GOT3 (cell line): ENCODE measurements around the gene DCUN1D5.

ENCODE experiments used
- DNase-seq: peaks from one replicate; lab custom pipeline; 2025; ENCODE audit warnings: mixed read lengths; lab: John Stamatoyannopoulos, UW

Gene DCUN1D5

GRCh38 chr11:103091801-103092524 is at the start of gene DCUN1D5:
Gene DCUN1D5, minus strand, starts transcription at chr11:103092160. Its CDS starts 288 bp downstream, at chr11:103091872.
- peak; percentile 51 for DNase-seq

- no peak for DNase-seq
Measured at GRCh38 chr11:103125462-103125861, 33.5 kb upstream of the DCUN1D5 start.

GRCh38 chr11:103114836-103115235 is 22.9 kb upstream of the DCUN1D5 start:
- DNase-seq = no peak

- DNase-seq = no peak
Measured at GRCh38 chr11:103112364-103112763, 20.4 kb upstream of the DCUN1D5 start.

GRCh38 chr11:103111400-103111799 is 19.4 kb upstream of the DCUN1D5 start:
- DNase-seq = no peak

DNA sequence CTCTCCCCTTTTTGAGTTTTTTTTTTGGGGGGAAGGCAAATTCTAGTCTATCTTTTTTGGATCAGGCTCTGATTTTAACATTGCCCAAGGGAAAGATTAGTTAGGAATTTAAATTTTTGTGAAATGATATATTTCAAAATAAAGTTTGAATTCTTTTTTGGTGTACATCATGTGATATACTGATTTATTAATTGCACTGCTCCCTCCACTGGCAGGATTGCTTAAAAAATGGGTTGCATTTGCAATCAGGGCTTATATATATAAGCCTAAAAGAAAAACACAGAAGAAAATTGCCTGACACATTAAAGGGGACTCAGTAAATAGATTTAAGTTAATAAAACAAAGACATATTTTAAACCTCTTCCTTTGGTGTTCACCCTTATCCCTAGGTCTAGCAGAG is 18.4 kb upstream of the DCUN1D5 start:
- DNase-seq = no peak

- no peak for DNase-seq
Measured at GRCh38 chr11:103109818-103110388, 17.9 kb upstream of the DCUN1D5 start.

- peak; percentile 60 for DNase-seq
Measured at GRCh38 chr11:103108933-103109817, 17.2 kb upstream of the DCUN1D5 start, which contains the start of gene DYNC2H1. Gene DYNC2H1, plus strand, starts transcription at chr11:103109426. Its CDS starts 149 bp downstream, at chr11:103109575.

GRCh38 chr11:103097279-103097678 is 5.3 kb upstream of the DCUN1D5 start:
- DNase-seq = no peak

GRCh38 chr11:103091064-103091800 is 728 bp downstream of the DCUN1D5 start:
- DNase-seq = no peak

DNA sequence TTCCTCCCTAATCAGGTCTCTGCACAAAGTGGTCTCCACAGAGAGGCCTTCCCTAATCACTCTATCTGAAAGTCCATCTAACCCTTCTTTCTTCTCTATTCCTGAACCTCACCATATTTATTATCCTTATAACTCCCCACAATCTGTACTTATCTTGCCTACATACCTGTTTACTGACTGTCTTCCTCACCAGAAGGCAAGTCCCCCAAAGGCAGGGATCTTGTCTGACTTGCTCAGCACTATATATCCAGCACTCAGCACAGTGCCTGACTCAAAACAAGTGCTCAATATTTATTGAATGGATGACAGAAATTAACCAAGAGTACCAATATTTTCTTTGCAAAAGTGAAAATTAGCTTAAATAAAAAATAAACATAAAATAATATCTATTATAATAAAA is 5.5 kb downstream of the DCUN1D5 start:
- no peak for DNase-seq

DNA sequence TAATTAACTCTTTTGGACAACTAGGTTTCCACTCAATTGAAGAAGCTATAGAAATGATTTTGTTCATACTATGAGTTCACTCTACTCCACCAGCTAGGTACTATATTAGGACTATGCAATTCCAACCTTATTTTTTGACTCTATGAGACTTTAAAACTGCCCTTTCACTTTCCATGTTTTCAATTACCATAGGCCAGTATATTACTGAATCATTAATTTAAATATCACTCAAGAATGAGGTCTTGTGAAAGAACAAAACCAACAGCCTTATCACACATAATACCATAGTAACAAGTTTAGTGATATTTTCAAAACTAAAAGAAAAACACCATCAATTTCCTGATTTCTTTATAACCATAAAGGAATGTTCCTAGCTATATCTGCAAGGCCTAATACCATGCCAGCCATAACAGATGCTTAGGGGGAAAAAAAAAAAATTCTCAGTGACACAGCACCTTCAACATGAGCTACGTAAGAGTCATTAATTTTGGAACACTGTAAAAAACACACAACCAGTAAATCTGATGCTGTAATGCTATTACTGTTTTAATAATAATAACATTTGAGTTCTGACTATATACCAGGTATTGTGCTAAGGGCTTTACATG is 6.1 kb downstream of the DCUN1D5 start:
- DNase-seq = no peak

- DNase-seq = no peak
Measured at GRCh38 chr11:103079833-103080232, 12.1 kb downstream of the DCUN1D5 start.

DNA sequence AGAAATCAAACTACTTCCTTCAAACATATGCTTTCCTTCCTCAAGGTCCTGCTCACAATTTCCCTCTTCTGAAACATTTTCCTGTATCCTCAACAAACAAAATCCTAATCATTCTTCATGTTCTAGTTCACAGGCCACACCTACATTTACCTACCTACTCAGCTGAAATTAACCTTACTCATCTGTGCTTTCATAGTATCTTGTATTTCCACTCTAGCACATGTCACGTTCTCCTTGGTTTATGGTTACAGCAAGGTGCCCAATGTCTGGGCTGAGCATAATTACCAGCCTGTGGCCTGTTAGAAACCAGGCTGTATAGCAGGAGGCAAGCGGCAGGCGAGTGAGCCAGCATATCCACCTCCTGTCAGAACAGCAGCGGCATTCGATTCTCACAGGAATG is 13.2 kb downstream of the DCUN1D5 start:
- DNase-seq = no peak

GRCh38 chr11:103077554-103077953 is 14.4 kb downstream of the DCUN1D5 start:
- no peak for DNase-seq

DNA sequence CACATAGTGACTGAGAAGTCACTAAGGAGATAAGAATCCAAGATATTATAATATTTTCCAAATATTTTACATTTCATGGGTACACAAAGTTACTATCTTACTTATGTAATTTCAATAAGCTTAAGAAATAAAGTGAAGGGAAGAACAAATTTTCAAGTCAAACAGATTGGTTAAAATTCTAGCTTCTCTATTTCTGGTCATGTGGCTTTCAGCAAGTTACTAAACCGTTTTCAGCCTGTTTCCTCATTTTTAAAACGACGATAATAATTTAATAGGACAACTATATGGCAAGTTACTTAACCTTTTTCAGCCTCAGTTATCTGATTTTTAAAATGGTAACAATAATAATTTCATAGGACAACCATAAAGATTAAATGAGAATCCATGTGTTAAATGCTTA is 15.6 kb downstream of the DCUN1D5 start:
- DNase-seq = no peak

- DNase-seq = no peak
Measured at GRCh38 chr11:103071008-103071407, 21.0 kb downstream of the DCUN1D5 start.

DNA sequence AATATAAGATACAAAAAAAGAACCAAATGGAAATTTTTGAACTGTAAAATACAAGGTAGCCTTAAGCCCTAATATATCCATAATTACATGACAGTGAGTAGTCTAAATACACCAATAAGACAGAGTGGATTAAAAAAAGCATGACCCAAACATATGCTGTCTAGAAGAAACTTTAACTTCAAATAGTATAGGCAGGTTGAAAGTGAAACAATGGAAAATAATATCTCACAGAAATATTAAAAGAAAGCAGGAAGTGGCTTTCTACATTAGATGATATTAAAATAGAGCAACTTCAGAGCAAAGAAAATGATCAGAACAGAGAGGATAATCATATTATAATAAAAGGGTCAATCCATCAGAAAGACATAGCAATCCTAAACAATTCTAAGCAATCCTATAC is 21.8 kb downstream of the DCUN1D5 start:
- no peak for DNase-seq

GRCh38 chr11:103069367-103069766 is 22.6 kb downstream of the DCUN1D5 start:
- no peak for DNase-seq

DNA sequence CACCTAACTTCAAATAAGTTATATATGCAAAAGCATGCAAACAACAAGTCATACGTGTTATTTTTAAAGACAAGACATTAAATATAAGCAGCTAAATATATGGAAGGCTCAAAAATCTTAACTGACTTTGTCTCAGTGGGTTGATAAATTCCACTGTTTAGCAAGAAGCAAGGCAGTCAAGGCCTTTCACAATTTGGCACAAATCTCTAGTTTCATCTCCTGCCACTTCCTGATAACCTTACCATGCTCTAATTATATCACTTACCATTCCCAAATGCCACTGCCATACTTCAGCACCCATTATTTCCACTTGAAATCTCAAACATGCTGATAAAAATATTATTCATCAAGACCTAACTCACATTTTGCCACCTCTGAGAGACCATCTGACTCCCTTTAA is 24.8 kb downstream of the DCUN1D5 start:
- DNase-seq = no peak

- DNase-seq = no peak
Measured at GRCh38 chr11:103061656-103062055, 30.3 kb downstream of the DCUN1D5 start.
